ENCODE data around the gene NT5DC1. TPM values are rescaled to one million over a fixed set of nuclear protein-coding genes. Genes with fewer than 3 reads are reported as not detected.

NT5DC1 gene
- polyA plus RNA-seq, 1 donor from 2014 or later: 1.3 TPM

DNA sequence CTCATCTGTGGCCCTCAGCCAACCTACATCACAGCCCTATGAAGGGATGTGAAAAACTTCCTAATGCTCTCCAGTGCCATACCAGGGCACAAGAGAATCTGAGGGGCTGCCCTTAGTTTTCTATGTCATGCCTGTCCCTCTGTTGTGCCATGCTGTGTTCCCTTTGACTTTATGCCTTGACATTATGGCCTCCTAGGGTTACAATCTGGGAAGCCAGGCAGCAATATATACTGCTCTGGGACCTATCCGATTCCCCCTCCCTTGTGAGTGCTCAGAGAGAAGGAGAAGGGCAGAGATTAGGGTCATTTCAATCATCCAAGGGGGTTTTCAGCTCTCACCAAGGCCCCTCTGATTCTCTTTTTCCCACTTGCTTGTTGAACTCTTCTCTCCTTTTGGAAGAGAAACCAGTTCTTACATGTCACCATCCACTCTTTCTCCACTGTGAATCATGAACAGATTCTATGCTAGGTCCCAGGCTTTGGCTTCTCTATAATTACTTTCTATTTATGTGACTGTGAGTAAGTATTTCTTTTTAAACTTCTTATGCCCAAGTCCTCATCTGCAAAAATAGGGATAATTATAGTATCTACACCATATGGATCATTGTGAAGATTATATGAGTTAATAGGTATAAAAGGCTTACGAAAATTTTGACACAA lies 25.8 kb upstream of the NT5DC1 start:
- H2AFZ ChIP-seq (ENCODE audit: low read depth, low read length): no peak overlapping the region

GRCh38 chr6:116078522-116078921 lies 22.1 kb upstream of the NT5DC1 start:
- TF ChIP-seq, protein P1, sequence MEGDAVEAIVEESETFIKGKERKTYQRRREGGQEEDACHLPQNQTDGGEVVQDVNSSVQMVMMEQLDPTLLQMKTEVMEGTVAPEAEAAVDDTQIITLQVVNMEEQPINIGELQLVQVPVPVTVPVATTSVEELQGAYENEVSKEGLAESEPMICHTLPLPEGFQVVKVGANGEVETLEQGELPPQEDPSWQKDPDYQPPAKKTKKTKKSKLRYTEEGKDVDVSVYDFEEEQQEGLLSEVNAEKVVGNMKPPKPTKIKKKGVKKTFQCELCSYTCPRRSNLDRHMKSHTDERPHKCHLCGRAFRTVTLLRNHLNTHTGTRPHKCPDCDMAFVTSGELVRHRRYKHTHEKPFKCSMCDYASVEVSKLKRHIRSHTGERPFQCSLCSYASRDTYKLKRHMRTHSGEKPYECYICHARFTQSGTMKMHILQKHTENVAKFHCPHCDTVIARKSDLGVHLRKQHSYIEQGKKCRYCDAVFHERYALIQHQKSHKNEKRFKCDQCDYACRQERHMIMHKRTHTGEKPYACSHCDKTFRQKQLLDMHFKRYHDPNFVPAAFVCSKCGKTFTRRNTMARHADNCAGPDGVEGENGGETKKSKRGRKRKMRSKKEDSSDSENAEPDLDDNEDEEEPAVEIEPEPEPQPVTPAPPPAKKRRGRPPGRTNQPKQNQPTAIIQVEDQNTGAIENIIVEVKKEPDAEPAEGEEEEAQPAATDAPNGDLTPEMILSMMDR (IDR thresholded peaks at IDR 0.05; ENCODE audit: poor library complexity, severe bottlenecking): no peak
- TF ChIP-seq EP300 (conservative IDR thresholded peaks at IDR 0.05; ENCODE audit: poor library complexity, severe bottlenecking) (no peak), RAD21 (conservative IDR thresholded peaks at IDR 0.05) (no peak), TAF1 (IDR thresholded peaks at IDR 0.05; ENCODE audit: low read depth) (no peak), MXI1 (conservative IDR thresholded peaks at IDR 0.05; ENCODE audit: poor library complexity, severe bottlenecking) (no peak), SMC3 (conservative IDR thresholded peaks at IDR 0.05; ENCODE audit: poor library complexity) (no peak), REST (IDR thresholded peaks at IDR 0.05; ENCODE audit: borderline replicate concordance) (no peak), POLR2AphosphoS5 (IDR thresholded peaks at IDR 0.05) (no peak), EZH2 (IDR thresholded peaks at IDR 0.05; ENCODE audit: borderline replicate concordance, insufficient read depth, low read length, poor library complexity, severe bottlenecking) (no peak)
- Histone ChIP-seq H3K9me3 (ENCODE audit: low read length) (no peaks in the 10 kb centered on the region), H3K36me3 (ENCODE audit: insufficient read depth, low read length) (no peaks in the 10 kb centered on the region), H3K79me2 (replicated peaks; ENCODE audit: insufficient read depth, low read length) (no peaks in the 10 kb centered on the region), H3K4me2 (ENCODE audit: low read length) (no peak overlapping the region), H3K27me3 (ENCODE audit: insufficient read depth, low read depth, low read length) (no peaks in the 10 kb centered on the region), H3K9me2 (ENCODE audit: insufficient read depth, low read length) (no peaks in the 10 kb centered on the region), H3K27ac (ENCODE audit: low read length) (no peak overlapping the region), H3K9ac (ENCODE audit: low read length) (no peak overlapping the region), H4K20me1 (ENCODE audit: insufficient read depth) (no peaks in the 10 kb centered on the region), H3F3A (ENCODE audit: insufficient read depth, low read length, poor library complexity, severe bottlenecking) (no peaks in the 10 kb centered on the region), H2AFZ (ENCODE audit: low read depth, low read length) (no peak overlapping the region), H3K4me3 (ENCODE audit: low read length) (no peak overlapping the region)

More for the DNA sequence above, 25.8 kb upstream of the NT5DC1 start:
- H3K4me2 ChIP-seq (ENCODE audit: low read length): no peak overlapping the region
- no peaks in the 10 kb centered on the region for H3K79me2 ChIP-seq (replicated peaks; ENCODE audit: insufficient read depth, low read length)
- H3K36me3 ChIP-seq (ENCODE audit: insufficient read depth, low read length): no peaks in the 10 kb centered on the region
- TF ChIP-seq TAF1 (IDR thresholded peaks at IDR 0.05; ENCODE audit: low read depth): no peak
- H3K4me3 ChIP-seq (ENCODE audit: low read length): no peak overlapping the region
- no peaks in the 10 kb centered on the region for H3K27me3 ChIP-seq (ENCODE audit: insufficient read depth, low read depth, low read length)
- H3K9me2 ChIP-seq (ENCODE audit: insufficient read depth, low read length): no peaks in the 10 kb centered on the region
- no peaks in the 10 kb centered on the region for H3F3A ChIP-seq (ENCODE audit: insufficient read depth, low read length, poor library complexity, severe bottlenecking)
- no peak overlapping the region for H3K9ac ChIP-seq (ENCODE audit: low read length)
- H3K9me3 ChIP-seq (ENCODE audit: low read length): no peaks in the 10 kb centered on the region
- no peaks in the 10 kb centered on the region for H4K20me1 ChIP-seq (ENCODE audit: insufficient read depth)
- no peak overlapping the region for H3K27ac ChIP-seq (ENCODE audit: low read length)
